NCI-H748 treated with DMSO at 0.1 percent for 48 hours (cell line): Measurements from ENCODE around the gene MUC22.
"Not testable (repeated sequence)": the region's sequence is repeated elsewhere in the genome, so short reads cannot be mapped to it uniquely, and the experiment has no call there.

Experiments used
- DNase-seq: peaks from one replicate; lab custom pipeline; 2025; lab: John Stamatoyannopoulos, UW

Gene MUC22

DNA sequence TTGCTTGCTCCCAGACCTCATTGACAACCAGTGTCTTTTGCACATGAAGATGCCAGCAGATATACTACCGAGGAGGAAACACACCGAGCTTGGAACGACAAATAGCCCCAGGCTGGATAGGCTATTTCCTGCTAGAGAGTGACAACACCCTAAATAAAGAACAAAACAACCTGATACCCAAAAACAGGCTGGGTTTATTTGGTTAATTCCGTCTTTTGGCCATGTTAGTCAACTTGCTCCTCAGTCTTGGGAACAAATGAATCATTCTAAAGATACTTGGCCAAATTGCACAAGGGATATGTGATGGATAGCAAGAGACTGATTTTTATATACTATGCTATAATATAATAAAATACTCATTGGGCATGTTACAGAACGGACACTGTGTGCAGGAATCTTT is 11.5 kb upstream of the MUC22 start:
- no peak for DNase-seq

DNA sequence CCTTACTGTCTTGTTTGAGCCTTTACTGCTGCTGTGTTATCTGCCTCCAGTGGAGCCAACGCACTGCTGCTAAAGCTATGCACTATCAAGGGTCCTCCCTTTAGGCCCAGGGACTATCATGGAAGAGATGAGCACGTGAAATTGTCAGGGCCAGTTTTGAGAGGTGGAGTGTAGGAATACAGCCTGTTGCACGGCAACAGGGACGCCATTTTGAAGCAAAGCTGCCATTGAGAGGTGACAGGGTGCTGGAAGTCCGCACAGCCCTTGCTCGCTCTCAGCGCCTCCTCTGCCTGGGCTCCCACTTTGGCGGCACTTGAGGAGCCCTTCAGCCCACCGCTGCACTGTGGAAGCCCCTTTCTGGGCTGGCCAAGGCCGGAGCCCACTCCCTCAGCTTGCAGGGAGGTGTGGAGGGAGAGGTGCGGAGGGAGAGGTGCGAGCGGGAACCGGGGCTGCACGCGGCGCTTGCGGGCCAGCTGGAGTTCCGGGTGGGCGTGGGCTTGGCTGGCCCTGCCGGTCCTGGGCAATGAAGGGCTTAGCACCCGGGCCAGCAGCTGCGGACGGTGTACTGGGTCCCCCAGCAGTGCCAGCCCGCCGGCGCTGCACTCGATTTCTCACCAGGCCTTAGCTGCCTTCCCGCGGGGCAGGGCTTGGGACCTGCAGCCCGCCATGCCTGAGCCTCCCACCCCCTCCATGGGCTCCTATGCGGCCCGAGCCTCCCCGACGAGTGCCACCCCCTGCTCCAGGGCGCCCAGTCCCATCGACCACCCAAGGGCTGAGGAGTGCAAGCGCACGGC is 10.0 kb upstream of the MUC22 start:
- DNase-seq, result not testable (repeated sequence)

DNA sequence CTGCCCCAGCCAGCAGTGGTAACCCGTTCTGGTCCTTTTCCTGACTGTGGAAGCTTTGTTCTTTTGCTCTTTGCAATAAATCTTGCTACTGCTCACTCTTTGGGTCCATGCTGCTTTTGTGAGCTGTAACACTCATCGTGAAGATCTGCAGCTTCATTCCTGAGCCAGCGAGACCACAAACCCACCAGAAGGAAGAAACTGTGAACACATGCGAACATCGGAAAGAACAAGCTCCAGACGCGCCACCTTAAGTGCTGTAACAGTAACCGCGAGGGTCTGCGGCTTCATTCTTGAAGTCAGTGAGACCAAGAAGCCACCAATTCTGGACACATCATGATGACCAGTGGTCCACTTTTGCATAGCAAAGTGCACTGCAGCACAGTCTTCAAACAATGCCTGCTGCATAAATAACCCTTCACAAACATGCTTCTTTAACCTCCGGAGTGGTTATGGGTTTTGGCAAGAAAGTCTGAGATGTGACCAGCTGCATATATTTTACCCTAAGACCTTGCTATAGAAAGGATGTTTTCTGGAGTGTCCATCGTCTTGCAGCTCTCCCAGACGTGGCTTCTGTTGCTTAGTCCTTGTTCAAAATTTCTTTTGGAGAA is 8.9 kb upstream of the MUC22 start:
- DNase-seq, result no peak

DNA sequence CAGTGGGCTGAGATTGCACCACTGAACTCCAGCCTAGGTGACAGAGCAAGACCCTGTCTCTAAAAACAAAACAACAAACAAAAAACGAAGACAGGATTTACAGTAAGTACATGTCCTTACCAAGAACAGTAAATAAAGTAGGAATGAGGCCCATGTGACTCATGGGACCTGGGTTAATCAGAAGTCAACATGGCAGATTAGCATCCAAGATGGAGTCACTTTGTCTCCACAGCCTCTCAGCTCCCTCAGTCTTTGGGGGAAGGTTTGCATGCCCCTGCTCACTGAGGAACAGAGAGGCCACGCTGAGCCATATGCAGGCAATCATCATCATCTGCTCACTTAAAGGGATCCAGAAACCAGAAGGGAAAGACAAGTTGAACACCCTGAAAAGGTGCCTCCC is 7.8 kb upstream of the MUC22 start:
- DNase-seq, result no peak

DNA sequence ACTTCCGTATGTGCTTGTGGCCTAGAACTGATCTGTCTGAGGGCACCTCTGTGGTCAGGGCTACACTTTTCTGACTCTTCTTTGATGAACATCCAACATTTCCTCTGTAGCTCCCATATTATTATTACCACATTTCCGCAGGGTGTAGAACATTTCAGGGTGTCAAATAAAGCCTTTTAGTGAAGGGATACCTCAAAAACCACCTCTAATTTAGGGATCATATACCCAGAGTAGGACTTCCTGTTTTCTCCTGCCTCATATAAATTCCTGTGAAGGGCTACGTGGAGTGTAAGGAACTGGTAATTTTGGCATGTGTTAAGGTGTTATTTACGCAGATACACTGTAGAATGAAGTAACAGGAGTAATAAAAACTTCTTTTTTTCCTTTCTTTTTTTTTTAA is 5.5 kb upstream of the MUC22 start:
- DNase-seq, result no peak

DNA sequence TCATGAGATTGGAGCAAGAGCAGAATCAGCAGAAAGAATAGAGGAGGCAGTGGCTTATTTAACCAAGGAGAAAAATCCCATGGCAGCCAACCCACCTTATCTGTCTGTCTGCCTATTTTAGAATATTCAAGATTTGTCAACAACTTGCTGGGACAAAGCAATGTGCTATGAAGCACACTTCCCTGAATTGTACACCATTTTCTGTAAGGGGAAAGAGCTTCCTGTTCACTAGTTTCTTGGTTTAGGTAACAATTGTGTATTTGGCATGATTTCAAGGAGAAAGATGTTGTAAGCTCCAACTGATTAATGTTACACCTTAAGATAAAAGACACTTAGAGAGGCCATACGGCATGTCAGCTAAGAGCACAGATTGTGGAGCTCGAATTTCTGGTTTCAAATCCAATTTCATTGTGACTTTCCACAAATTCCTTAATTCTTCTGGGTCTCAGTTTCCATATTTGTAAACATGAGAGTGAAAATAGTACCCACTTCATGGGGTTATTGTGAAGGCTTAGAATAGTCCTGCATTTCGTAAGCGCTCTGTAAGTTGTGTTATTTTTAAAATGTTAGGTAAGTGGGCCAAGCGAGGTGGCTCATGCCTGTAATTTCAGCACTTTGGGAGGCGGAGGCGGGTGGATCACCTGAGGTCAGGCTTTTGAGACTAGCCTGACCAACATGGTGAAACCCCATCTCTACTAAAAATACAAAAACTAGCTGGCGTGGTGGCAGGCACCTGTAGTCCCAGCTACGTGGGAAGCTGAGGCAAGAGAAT is 4.8 kb upstream of the MUC22 start:
- DNase-seq, result no peak

DNA sequence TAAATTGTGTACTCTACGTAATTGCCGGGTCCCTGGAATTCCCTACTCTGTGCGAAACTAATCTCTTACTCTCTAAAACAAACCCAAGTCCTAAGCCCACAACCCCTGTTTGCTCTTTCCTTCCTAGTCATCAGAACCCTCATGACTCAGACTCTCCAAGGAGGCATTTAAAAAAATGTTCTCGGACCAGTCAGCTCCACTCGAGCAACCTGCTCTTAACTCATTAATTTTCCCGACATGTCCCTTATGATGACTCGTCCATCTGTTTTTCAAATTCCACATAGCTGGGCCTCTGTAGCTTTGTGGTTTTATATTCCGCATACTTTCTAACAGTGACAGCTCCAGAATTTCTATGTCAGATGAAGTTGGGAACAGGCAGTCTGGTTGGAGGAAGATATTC is 2.6 kb upstream of the MUC22 start:
- DNase-seq, result no peak

DNA sequence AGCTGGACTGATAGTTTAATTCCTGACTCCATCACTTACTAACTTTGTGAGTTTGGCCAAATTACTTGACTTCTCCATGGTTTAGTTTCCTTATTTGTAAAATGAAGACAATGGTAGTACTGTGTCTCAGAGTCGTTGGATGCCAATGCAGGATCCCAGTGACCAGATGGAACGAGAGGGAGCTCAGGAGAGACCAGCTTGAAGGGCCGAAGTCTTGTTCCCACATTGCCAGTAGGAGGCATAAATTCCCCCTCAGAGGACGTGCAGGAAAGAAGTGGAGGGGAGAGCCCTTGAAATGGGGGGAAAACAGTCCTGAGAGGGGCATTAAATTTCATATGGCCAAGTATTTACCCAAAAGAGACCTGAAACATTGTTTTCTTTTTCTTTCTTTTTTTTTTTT is 2.1 kb upstream of the MUC22 start:
- no peak for DNase-seq

DNA sequence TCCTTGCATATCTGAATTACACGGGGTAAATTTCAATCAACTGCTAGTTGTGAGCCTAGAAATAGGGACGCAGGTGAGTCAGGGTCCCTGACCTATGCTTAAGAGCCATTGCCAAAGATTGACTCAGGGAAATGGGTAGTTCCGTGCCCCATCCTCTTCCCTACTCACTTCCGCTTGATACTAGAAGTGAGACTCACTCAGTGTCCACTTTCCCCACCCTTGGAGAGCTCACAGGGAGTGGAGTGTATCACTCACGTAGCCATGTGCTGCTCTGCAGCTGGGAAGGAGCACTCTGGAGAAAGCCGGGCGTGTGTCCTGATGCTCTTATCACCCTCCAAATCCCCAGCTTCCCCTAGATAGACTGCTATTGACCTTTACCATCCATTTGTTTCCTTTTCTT is 543 bp upstream of the MUC22 start:
- DNase-seq, result no peak

DNA sequence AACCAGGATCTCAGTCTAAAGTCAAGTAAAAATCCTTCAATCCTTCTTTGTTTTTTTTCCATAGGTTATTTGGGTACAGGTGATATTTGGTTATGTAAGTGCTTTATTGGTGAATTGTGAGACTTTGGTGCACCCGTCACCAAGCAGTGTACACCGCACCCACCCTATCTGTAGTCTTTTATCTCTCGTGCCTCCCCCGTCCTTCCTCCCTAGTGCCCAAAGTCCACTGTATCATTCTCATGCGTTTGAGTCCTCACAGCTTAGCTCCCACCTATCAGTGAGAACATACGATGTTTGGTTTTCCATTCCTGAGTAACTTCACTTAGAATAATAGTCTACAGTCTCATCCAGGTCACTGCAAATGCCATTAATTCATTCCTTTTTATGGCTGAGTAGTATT is 879 bp downstream of the MUC22 start:
- no peak for DNase-seq

DNA sequence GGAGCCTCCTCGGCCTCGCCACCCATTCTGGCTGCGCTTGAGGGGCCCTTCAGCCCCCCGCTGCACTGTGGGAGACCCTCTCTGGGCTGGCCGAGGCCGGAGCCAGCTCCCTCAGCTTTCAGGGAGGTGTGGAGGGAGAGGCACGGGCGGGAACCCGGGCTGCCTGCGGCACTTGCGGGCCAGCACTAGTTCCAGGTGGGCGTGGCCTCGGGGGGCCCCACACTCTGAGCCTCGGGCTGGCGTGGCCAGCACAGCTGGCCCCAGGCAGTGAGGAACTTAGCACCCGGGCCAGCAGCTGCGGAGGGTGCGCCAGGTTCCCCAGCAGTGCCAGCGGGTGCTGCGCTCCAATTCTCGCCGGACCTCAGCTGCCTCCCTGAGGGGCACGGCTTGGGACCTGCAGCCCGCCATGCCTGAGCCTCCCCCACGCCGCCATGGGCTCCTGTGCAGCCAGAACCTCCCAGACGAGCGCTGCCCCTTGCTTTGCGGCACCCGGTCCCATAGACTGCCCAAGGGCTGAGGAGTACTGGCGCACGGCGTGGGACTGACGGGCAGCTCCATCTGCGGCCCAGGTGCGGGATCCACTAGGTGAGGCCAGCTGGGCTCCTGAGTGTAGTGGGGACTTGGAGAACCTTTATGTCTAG is 6.5 kb downstream of the MUC22 start:
- DNase-seq, result no peak

DNA sequence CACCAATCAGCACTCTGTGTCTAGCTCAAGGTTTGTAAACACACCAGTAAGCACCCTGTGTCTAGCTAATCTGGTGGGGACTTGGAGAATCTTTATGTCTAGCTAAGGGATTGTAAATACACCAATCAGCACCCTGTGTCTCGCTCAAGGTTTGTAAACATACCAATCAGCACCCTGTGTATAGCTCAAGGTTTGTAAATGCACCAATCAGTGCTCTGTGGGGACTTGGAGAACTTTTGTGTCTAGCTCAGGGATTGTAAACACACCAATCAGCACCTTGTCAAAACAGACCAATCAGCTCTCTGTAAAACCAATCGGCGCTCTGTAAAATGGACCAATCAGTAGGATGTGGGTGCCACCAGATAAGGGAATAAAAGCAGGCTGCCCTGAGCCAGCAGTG is 7.2 kb downstream of the MUC22 start:
- not testable (repeated sequence) for DNase-seq

DNA sequence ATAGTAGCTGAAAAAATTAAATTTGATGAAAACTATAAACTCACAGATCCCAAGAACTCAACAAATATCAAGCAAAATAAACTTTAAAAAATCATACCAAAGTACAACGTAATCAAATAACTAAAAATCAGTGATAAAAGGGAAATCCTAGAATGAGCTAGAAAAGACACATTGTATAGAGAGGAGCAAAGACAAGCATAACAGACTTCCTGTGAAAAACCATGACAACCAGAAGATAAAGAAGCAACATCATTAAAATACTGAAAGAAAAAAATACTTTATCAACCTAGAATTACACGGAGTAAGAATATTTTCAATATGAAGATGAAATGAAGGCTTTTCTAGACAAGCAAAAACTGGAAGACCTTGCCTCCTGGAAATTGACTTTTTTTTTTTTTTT is 9.8 kb downstream of the MUC22 start:
- no peak for DNase-seq

DNA sequence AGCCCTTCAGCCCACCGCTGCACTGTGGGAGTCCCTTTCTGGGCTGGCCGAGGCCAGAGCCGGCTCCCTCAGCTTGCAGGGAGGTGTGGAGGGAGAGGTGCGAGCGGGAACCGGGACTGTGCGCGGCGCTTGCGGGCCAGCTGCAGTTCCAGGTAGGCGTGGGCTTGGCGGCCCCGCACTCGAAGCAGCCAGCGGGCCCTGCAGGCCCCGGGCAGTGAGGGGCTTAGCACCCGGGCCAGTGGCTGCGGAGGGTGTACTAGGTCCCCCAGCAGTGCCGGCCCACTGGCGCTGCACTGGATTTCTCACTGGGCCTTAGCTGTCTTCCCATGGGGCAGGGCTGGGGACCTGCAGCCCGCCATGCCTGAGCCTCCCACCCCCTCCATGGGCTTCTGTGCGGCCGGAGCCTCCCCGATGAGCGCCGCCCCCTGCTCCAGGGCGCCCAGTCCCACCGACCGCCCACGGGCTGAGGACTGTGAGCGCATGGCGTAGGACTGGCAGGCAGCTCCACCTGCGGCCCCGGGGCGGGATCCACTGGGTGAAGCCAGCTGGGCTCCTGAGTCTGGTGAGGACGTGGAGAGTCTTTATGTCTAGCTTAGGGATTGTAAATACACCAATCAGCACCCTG is 10.5 kb downstream of the MUC22 start:
- not testable (repeated sequence) for DNase-seq

DNA sequence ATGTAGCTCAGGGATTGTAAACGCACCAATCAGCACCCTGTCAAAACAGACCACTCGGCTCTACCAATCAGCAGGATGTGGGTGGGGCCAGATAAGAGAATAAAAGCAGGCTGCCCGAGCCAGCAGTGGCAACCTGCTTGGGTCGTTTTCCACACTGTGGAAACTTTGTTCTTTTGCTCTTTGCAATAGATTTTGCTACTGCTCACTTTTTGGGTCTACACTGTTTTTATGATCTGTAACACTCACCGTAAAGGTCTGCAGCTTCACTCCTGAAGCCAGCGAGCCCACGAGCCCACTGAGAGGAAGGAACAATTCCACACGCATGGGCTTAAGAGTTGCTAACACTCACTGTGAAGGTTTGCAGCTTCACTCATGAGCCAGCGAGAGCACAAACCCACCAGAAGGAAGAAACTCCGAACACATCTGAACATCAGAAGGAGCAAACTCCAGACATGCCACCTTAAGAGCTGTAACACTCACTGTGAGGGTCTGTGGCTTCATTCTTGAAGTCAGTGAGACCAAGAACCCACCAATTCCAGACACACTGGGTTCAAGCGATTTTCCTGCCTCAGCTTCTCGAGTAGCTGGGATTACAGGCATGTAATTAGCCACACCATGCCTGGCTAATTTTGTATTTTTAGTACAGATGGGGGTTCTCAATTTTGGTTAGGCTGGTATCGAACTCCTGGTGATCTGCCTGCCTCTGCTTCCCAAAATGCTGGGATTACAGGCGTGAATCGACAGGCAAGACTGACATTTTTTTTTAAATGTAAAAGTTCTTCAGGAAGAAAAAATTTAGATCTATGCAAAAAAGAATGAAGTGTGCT is 11.6 kb downstream of the MUC22 start:
- DNase-seq, result not testable (repeated sequence)

DNA sequence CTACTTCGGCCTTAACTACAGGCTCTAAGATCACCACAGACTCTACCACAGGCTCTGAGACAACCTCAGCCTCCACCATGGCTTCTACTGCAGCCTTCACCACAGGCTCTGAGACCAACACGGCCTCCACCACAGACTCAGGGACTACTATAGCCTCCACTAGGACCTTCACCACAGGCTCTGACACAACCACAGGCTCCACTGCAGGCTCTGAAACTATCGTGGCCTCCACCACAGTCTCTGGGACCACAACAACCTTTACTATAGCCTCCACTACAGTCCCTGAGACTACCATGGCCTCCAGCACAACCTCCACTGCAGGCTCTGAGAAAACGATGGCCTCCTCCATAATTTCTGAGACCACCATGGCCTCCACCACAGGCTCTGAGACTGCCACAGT is 15.3 kb downstream of the MUC22 start:
- DNase-seq, result no peak

DNA sequence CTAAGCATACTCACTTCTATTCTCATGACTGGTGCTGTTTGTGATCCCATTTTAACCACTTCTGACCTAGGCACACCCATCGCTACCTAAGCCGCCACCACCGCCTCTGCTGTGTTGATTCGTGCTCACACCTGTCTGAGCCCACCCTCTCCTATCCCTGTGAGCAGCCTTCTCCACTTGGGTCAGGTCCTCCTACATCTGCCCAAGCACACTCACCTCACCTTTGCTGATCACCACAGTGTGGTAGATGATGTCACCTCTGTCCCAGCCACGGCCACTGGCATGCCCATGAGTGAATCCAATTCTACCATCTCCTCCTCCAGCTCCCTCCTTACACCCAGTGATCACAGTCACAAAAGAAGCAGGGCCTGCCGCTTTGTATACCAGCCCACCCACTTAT is 20.8 kb downstream of the MUC22 start:
- DNase-seq, result no peak

DNA sequence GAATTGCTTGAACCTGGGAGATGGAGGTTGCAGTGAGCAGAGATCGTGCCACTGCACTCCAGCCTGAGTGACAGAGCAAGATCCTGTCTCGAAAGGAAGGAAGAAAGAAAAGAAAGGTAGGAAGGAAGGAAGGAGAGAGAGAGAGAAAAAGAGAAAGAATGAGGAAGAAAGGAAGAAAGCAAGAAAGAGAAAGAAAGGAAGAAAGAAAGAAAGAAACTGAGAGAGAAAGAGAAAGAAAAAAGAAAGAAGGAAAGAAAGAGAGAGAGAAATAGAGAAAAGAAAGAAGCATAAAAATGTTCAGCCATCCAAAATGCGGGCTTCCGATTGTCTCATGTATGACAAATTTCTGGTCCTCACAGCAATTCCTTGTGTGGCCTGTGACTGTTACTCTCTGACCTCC is 22.8 kb downstream of the MUC22 start:
- no peak for DNase-seq

DNA sequence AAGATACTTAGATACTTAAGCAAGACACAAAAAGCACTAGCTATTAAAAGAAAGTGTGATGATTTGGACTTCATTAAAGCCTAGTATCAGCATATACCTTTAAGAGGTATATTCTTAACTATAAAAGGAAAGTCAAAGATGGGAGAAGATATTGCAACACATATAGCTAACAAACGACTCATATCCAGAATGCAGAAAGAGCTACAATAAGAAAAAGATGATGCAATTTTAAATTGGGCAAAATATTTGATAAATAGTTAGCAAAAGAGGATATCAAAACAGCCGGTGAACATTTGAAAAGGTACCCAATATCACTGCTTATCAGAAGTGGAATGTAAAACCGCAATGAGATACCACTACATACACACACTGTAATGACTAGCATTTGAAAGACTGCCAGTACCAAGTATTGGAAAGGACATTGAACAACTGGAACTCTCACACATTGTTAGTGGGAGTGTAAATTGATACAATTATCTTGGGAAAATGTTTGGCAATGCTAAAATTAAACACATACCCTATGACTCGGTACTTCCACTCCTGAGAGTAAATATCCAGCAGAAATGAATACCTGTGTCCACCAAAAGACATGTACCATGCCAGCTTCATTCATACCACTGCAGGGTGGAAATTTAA is 25.7 kb downstream of the MUC22 start:
- no peak for DNase-seq

DNA sequence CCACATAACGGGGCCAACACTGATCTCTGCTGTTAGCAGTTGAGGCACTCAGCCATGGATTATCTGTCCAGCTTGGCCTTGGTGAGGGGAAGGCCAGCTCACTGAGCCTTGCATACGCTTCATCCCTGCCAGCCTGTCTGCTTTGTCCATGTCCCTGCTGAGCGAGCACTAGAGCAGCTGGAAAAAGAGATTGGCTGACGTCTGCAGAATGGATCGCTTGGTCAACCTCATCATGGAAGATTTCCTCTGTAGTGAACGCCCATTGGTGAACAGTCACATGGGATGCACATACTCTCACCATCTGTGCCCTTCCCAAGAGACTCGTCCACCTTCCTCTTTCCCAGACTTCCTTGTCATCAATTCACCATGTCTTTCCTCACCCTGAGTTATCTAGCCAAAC is 26.9 kb downstream of the MUC22 start:
- no peak for DNase-seq

DNA sequence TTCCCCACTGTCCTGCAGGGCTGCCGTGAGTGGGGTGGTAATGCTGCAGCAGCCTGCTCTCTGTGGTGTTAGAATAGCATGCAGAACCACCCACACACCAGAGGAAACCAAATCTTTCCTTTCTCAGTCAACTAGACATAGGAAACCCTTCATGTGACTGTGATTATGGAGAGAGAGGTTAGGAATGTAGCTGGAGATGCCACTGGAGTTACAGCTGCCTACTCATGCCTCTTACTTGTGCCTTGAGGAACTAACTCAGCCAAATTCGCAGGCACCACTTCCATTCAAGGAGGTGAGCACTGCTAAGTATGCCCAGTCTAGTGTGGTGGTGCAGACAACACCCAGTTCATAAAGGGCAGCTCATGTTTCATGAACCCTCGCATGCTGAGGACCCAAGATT is 27.4 kb downstream of the MUC22 start:
- no peak for DNase-seq
